Measurements from ENCODE around the gene TNIK. TPM values are rescaled to one million over a fixed set of nuclear protein-coding genes. Genes with fewer than 3 reads are reported as not detected.

The TNIK gene
- total RNA-seq, 1 donor from 2014 or later, result 35.3 TPM

DNA sequence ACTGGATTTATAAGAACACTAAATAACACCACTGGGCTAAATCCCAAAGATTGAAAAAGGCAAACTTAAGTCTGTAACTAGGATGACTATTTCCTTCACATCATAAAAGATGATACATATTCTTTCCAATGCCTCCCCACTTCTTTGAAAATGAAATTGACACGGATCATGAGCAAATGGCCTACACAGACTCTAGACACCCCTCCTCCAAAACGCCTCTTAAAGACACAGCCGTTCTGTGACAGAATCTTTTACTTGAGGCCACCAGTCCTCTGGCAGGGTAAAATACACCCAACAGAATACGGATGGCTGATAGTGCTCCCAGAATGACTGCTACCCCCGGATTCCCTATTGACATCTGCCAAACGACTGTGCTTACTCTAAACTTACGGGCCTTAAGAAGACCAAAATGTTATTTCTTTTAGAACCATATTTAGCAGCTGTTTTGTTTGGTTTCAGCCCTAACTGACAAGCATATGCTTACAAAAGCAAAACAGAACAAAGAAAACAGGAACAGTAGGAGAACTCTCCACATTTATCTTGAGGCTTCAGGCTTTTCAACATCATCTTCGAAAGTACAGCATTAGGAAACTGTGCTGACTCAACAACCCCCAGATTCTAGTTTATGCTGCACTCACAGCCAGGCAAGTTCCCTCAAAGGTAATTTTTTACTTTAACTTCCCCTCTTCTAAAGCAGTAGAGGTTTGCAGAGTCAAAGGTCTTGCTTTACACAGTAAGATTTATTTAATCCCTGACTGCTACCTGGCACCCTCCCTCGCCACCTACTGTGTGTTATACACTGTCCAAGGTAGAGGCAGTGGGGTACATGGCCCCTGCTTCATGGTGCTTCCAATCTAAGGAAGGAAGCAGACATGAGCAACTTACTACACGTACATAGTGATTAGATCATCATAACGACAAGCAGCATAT, 84.3 kb downstream of the TNIK start:
- H3K27ac ChIP-seq, result no peak overlapping the region
- peak; percentile 87 for ATAC-seq

DNA sequence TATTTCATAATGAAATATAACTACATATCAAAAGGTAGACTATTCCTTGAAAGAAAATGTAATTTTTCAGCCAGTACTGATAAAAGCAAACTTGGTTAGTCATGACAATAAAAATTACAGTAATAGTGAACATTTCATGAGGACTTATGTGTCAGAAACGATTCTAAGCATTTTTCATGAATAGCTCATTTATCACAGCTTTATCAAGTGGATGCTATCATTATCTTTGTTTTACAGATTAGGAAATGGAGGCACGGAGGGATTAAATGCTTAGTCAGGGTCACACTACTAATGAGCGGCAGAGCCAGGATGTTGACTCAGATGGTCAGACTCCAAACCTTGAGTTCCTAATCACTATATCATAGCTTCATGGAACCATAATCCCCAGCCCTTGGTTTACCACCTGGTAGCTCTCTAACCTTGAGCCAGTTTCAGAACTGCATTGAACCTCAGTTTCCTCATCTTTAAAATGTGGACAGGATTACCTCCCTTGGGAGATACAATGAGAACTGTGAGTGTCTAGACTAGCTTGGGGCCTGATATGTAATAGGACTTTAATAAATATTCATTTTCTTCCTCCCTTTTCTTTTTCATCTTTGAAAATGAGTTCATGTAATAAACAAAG, 85.4 kb downstream of the TNIK start:
- DNase-seq (no peak), ATAC-seq (no peak)
- H3K36me3 ChIP-seq, result no peaks in the 10 kb centered on the region
- TF ChIP-seq, protein P1, sequence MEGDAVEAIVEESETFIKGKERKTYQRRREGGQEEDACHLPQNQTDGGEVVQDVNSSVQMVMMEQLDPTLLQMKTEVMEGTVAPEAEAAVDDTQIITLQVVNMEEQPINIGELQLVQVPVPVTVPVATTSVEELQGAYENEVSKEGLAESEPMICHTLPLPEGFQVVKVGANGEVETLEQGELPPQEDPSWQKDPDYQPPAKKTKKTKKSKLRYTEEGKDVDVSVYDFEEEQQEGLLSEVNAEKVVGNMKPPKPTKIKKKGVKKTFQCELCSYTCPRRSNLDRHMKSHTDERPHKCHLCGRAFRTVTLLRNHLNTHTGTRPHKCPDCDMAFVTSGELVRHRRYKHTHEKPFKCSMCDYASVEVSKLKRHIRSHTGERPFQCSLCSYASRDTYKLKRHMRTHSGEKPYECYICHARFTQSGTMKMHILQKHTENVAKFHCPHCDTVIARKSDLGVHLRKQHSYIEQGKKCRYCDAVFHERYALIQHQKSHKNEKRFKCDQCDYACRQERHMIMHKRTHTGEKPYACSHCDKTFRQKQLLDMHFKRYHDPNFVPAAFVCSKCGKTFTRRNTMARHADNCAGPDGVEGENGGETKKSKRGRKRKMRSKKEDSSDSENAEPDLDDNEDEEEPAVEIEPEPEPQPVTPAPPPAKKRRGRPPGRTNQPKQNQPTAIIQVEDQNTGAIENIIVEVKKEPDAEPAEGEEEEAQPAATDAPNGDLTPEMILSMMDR (IDR thresholded peaks at IDR 0.05), result no peak
- intact Hi-C loops (cut with DNase I), result no loop called here
- H3K4me1 ChIP-seq, result peaks cover 21% of the 10 kb centered on the region
- no peaks in the 10 kb centered on the region for H3K27me3 ChIP-seq
- no peak overlapping the region for H3K4me3 ChIP-seq
- no peaks in the 10 kb centered on the region for H3K9me3 ChIP-seq
- no peak overlapping the region for H3K27ac ChIP-seq

More for the DNA sequence above, 84.3 kb downstream of the TNIK start:
- peaks cover 21% of the 10 kb centered on the region for H3K4me1 ChIP-seq
- no peak for DNase-seq
- TF ChIP-seq, protein P1 (IDR thresholded peaks at IDR 0.05), result no peak
- no peaks in the 10 kb centered on the region for H3K36me3 ChIP-seq
- intact Hi-C loops (cut with DNase I), result no loop called here
- H3K4me3 ChIP-seq, result no peak overlapping the region
- H3K9me3 ChIP-seq, result no peaks in the 10 kb centered on the region
- H3K27me3 ChIP-seq, result no peaks in the 10 kb centered on the region

DNA sequence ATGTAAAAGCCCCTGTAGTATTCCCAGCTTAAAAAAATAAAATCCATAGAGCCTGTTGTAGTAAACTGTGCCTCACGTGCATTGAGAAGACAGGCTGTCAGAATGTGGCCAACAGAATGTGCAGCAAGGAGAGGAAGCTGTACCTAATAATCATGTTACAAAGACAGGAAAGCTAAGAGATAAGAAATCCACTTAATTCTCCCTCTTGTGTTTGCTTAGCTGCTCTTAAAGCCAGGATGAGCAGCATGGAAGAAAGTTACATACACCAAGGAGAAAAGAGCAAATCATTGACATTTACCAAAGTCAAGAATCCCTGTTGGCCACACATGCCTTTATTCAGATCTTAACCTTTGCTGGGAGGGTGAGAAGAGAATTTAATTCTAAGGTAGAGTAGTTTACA, 85.9 kb downstream of the TNIK start:
- Histone ChIP-seq H3K27me3 (no peaks in the 10 kb centered on the region), H3K9me3 (no peaks in the 10 kb centered on the region), H3K4me1 (peaks cover 21% of the 10 kb centered on the region), H3K27ac (no peak overlapping the region), H3K4me3 (no peak overlapping the region), H3K36me3 (no peaks in the 10 kb centered on the region)
- TF ChIP-seq, protein P1 (IDR thresholded peaks at IDR 0.05), result no peak
- no peak for ATAC-seq
- no peak for DNase-seq
- intact Hi-C loops (cut with DNase I), result no loop called here

DNA sequence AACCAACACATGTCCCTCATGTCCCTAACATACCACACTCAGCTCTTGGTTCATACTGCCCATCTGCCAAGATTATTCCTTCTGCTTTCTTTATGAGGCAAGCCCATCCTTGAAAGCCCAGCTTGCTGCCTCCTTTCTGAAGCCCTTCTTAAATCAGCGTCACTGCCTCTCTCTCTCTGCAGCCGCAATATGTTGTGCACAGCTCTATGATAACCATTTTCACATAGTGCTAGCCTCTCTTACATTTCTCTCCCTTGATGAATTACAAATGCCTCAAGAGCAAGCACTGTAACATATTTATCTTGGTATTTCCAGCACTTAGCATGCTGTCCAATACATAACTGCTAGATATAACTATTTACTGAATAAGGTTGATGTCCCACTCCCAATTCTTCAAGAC, 86.5 kb downstream of the TNIK start:
- ATAC-seq (no peak), DNase-seq (no peak)
- no peaks in the 10 kb centered on the region for H3K9me3 ChIP-seq
- H3K4me3 ChIP-seq, result no peak overlapping the region
- peaks cover 21% of the 10 kb centered on the region for H3K4me1 ChIP-seq
- H3K36me3 ChIP-seq, result no peaks in the 10 kb centered on the region
- TF ChIP-seq, protein P1 (IDR thresholded peaks at IDR 0.05), result no peak
- no peaks in the 10 kb centered on the region for H3K27me3 ChIP-seq
- no peak overlapping the region for H3K27ac ChIP-seq
- intact Hi-C loops (cut with DNase I), result no loop called here

DNA sequence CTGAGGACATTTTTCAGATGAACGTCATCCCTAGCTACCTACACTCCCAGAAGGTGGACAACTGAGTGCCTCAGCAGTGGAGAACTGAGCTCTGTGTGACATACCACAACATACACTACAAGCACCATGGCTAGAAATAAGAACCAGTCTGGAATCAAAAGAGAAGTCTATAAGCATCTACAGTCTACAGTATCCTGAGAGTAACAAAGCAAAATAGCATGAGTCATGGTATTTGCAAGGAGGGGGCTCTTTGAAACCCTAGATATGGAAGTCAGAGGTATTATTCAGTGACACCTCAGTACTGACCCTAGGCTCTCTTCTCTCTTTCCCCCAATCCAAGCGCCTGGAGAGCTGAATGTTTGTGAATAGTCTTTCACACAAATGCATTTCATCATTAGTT, 87.5 kb downstream of the TNIK start:
- TF ChIP-seq, protein P1 (IDR thresholded peaks at IDR 0.05), result no peak
- no peak overlapping the region for H3K27ac ChIP-seq
- intact Hi-C loops (cut with DNase I), result no loop called here
- H3K9me3 ChIP-seq, result no peaks in the 10 kb centered on the region
- DNase-seq (no peak), ATAC-seq (no peak)
- peaks cover 21% of the 10 kb centered on the region for H3K4me1 ChIP-seq
- no peaks in the 10 kb centered on the region for H3K36me3 ChIP-seq
- no peaks in the 10 kb centered on the region for H3K27me3 ChIP-seq
- H3K4me3 ChIP-seq, result no peak overlapping the region

Data from upper lobe of right lung (tissue), 1 donor.